Skin epidermis (tissue), 12 donors: ENCODE data around the gene AHNAK.

Source experiments
- H3K27ac ChIP-seq, 21 experiments: fragments of 200-600 bp; sonication (generic) in 11 of 21; one replicate each; pipeline ENCODE4 v1.5.0; 2020; ENCODE audit warnings: mild to moderate bottlenecking in 3 of 21, inconsistent platforms in 2 of 21, moderate library complexity in 2 of 21
- H3K4me3 ChIP-seq, 7 experiments: fragments of 200-600 bp; sonication (generic) in 2 of 7; one replicate each; pipeline ENCODE4 v1.5.0; 2020; ENCODE audit warnings: inconsistent platforms in 2 of 7, mild to moderate bottlenecking in 2 of 7, moderate library complexity in 1 of 7

Gene AHNAK

GRCh38 chr11:62540804-62541701 lies 5.6 kb downstream of the AHNAK start:
- H3K4me3 ChIP-seq = peak overlapping the region; percentile 1 to 98 (median 20)

GRCh38 chr11:62539238-62539925 lies 7.2 kb downstream of the AHNAK start:
- H3K27ac ChIP-seq = peak overlapping the region in 19 of 21 experiments; percentile 36 to 100 (median 99)
- peak overlapping the region in 4 of 7 experiments; percentile 9 to 98 (median 16) for H3K4me3 ChIP-seq

More at GRCh38 chr11:62540804-62541701, 5.6 kb downstream of the AHNAK start:
- peak overlapping the region in 20 of 21 experiments; percentile 16 to 100 (median 99) for H3K27ac ChIP-seq

GRCh38 chr11:62538470-62539237 lies 8.0 kb downstream of the AHNAK start:
- Histone ChIP-seq H3K4me3 (peak overlapping the region in 4 of 7 experiments; percentile 9 to 98 (median 16)), H3K27ac (peak overlapping the region in 19 of 21 experiments; percentile 36 to 100 (median 99))

GRCh38 chr11:62536301-62536957 lies 10.2 kb downstream of the AHNAK start:
- no peak overlapping the region for H3K4me3 ChIP-seq
- peak overlapping the region in 5 of 21 experiments; percentile 6 to 98 (median 26) for H3K27ac ChIP-seq

GRCh38 chr11:62535802-62536201 lies 10.8 kb downstream of the AHNAK start:
- peak overlapping the region in 3 of 21 experiments; percentile 6 to 98 (median 31) for H3K27ac ChIP-seq
- no peak overlapping the region for H3K4me3 ChIP-seq

GRCh38 chr11:62534779-62535545 lies 11.6 kb downstream of the AHNAK start:
- H3K27ac ChIP-seq = peak overlapping the region in 1 of 21 experiments; percentile 10
- H3K4me3 ChIP-seq = no peak overlapping the region

GRCh38 chr11:62532096-62532495 lies 14.5 kb downstream of the AHNAK start:
- Histone ChIP-seq H3K27ac (no peak overlapping the region), H3K4me3 (no peak overlapping the region)

GRCh38 chr11:62516736-62517371 lies 29.8 kb downstream of the AHNAK start:
- Histone ChIP-seq H3K27ac (no peak overlapping the region), H3K4me3 (no peak overlapping the region)

- H3K27ac ChIP-seq = no peak overlapping the region
- H3K4me3 ChIP-seq = no peak overlapping the region
These were observed 32.5 kb downstream of the AHNAK start for GRCh38 chr11:62514151-62514550.

- Histone ChIP-seq H3K27ac (peak overlapping the region in 1 of 21 experiments; percentile 19), H3K4me3 (no peak overlapping the region)
These were observed 33.0 kb downstream of the AHNAK start for GRCh38 chr11:62513626-62514025.

- peak overlapping the region in 1 of 21 experiments; percentile 19 for H3K27ac ChIP-seq
These were observed 33.6 kb downstream of the AHNAK start for GRCh38 chr11:62512961-62513360.

GRCh38 chr11:62508336-62509058 lies 38.1 kb downstream of the AHNAK start:
- peak overlapping the region in 19 of 21 experiments; percentile 5 to 77 (median 56) for H3K27ac ChIP-seq
- H3K4me3 ChIP-seq = no peak overlapping the region

More at GRCh38 chr11:62512961-62513360, 33.6 kb downstream of the AHNAK start:
- no peak overlapping the region for H3K4me3 ChIP-seq

- Histone ChIP-seq H3K4me3 (no peak overlapping the region), H3K27ac (peak overlapping the region in 5 of 21 experiments; percentile 2 to 71 (median 57))
These were observed 39.5 kb downstream of the AHNAK start for GRCh38 chr11:62507125-62507422.

- Histone ChIP-seq H3K27ac (peak overlapping the region in 5 of 21 experiments; percentile 16 to 69 (median 57)), H3K4me3 (no peak overlapping the region)
These were observed 40.0 kb downstream of the AHNAK start for GRCh38 chr11:62506413-62507124.

- H3K27ac ChIP-seq = peak overlapping the region in 10 of 21 experiments; percentile 6 to 79 (median 53)
- H3K4me3 ChIP-seq = peak overlapping the region in 2 of 7 experiments; percentile 12 to 23
These were observed 41.0 kb downstream of the AHNAK start for GRCh38 chr11:62505440-62506091.

GRCh38 chr11:62505059-62505439 lies 41.6 kb downstream of the AHNAK start:
- H3K4me3 ChIP-seq = peak overlapping the region in 1 of 7 experiments; percentile 23
- H3K27ac ChIP-seq = peak overlapping the region in 10 of 21 experiments; percentile 6 to 79 (median 53)
